ENCODE measurements around the gene ZNF625. TPM values are rescaled to one million over a fixed set of nuclear protein-coding genes. Genes with fewer than 3 reads are reported as not detected.
"Not testable (repeated sequence)": the region's sequence is repeated elsewhere in the genome, so short reads cannot be mapped to it uniquely, and the experiment has no call there.

ZNF625 gene
- polyA plus RNA-seq, 3 donors, result 14.2 to 17.4 (median 16.6) TPM

GRCh38 chr19:12139269-12139668, 17.3 kb downstream of the ZNF625 start:
- no peak for DNase-seq (ENCODE audit: low read depth in 3 of 3, low spot score in 2 of 3)

- no peak for DNase-seq (ENCODE audit: low read depth in 3 of 3, low spot score in 2 of 3)
Measured at GRCh38 chr19:12137221-12137940, 19.2 kb downstream of the ZNF625 start.

- DNase-seq (ENCODE audit: low read depth in 3 of 3, low spot score in 2 of 3), result no peak
Measured at GRCh38 chr19:12133069-12133468, 23.5 kb downstream of the ZNF625 start.

- no peak for DNase-seq (ENCODE audit: low read depth in 3 of 3, low spot score in 2 of 3)
Measured at GRCh38 chr19:12126707-12127106, 29.8 kb downstream of the ZNF625 start.

GRCh38 chr19:12117201-12117970, 39.1 kb downstream of the ZNF625 start:
- no peak for DNase-seq (ENCODE audit: low read depth in 3 of 3, low spot score in 2 of 3)

- no peak for DNase-seq (ENCODE audit: low read depth in 3 of 3, low spot score in 2 of 3)
Measured at GRCh38 chr19:12113121-12113520, 43.4 kb downstream of the ZNF625 start.

GRCh38 chr19:12112701-12113100, 43.8 kb downstream of the ZNF625 start:
- DNase-seq (ENCODE audit: low read depth in 3 of 3, low spot score in 2 of 3), result no peak

- no peak for DNase-seq (ENCODE audit: low read depth in 3 of 3, low spot score in 2 of 3)
Measured at GRCh38 chr19:12111943-12112637, 44.4 kb downstream of the ZNF625 start.

GRCh38 chr19:12111176-12111575, 45.4 kb downstream of the ZNF625 start:
- no peak for DNase-seq (ENCODE audit: low read depth in 3 of 3, low spot score in 2 of 3)

- DNase-seq (ENCODE audit: low read depth in 3 of 3, low spot score in 2 of 3), result not testable (repeated sequence)
Measured at GRCh38 chr19:12103909-12104308, 52.6 kb downstream of the ZNF625 start.

- DNase-seq (ENCODE audit: low read depth in 3 of 3, low spot score in 2 of 3), result no peak
Measured at GRCh38 chr19:12098040-12098439, 58.5 kb downstream of the ZNF625 start.

GRCh38 chr19:12095111-12095790, 61.3 kb downstream of the ZNF625 start:
- DNase-seq (ENCODE audit: low read depth in 3 of 3, low spot score in 2 of 3), result no peak

Other genes with a start within 250 kb of the ZNF625 start
- 10 to 100 TPM; 16.6 to 17.9 (median 17.5) TPM for gene ZNF700, start 231.6 kb downstream of the ZNF625 start, polyA plus RNA-seq (ENCODE audit: insufficient read length in 3 of 3)
- gene ZNF763, start 191.7 kb downstream of the ZNF625 start, polyA plus RNA-seq (ENCODE audit: insufficient read length in 3 of 3), result 10 to 100 TPM in 1 of 3 donors, 1 to 10 TPM in 2; 7.2 to 10.3 (median 9.1) TPM
- gene ZNF433, start 121.1 kb downstream of the ZNF625 start, polyA plus RNA-seq (ENCODE audit: insufficient read length in 3 of 3), result 10 to 100 TPM; 15.4 to 18.2 (median 17.4) TPM
- gene ZNF878, start 103.8 kb downstream of the ZNF625 start, polyA plus RNA-seq (ENCODE audit: insufficient read length in 3 of 3), result 1 to 10 TPM; 1.1 to 1.4 (median 1.3) TPM
- gene ZNF844, start 92.0 kb downstream of the ZNF625 start, polyA plus RNA-seq (ENCODE audit: insufficient read length in 3 of 3), result 10 to 100 TPM; 30.0 to 34.0 (median 32.9) TPM
- gene ZNF20, start 16.4 kb downstream of the ZNF625 start, polyA plus RNA-seq (ENCODE audit: insufficient read length in 3 of 3), result 1 to 10 TPM; 6.3 to 7.1 (median 6.9) TPM
- gene ZNF136, start 6.4 kb upstream of the ZNF625 start, polyA plus RNA-seq (ENCODE audit: insufficient read length in 3 of 3), result 10 to 100 TPM; 19.5 to 21.4 (median 20.2) TPM
- 10 to 100 TPM; 46.4 to 56.1 (median 48.3) TPM for gene ZNF44, start 138.1 kb upstream of the ZNF625 start, polyA plus RNA-seq (ENCODE audit: insufficient read length in 3 of 3)
- 1 to 10 TPM; 4.2 to 6.0 (median 4.9) TPM for gene ZNF563, start 176.9 kb upstream of the ZNF625 start, polyA plus RNA-seq (ENCODE audit: insufficient read length in 3 of 3)
- gene ZNF442, start 208.9 kb upstream of the ZNF625 start, polyA plus RNA-seq (ENCODE audit: insufficient read length in 3 of 3), result 1 to 10 TPM; 7.0 to 8.4 (median 7.8) TPM
- 1 to 10 TPM; 8.2 to 9.3 (median 8.7) TPM for gene ZNF799, start 244.5 kb upstream of the ZNF625 start, polyA plus RNA-seq (ENCODE audit: insufficient read length in 3 of 3)